Measurements from ENCODE around the gene PBX3.

Gene PBX3

DNA sequence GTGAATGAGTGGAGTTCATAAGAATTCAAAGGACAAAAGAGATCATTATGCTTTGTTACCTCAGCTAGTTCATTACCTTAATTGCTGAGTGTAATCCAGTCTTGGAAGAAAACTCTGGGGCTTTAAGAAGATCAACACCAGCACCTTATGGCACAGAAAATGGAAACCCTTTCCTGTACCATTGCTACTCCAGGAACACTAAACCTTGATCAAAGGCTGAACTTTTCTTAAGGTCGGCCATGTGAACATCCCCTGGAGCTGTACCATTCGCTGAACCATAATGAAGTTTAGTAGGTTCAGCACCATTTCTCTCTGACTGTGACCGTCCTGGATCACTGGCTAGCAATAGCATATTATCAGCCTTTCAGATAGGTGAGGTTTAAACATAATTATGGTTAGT is 97.4 kb downstream of the PBX3 start:
- H3K4me3 ChIP-seq (ENCODE audit: control insufficient read depth, low read depth, low read length), result no peak overlapping the region
- TF ChIP-seq, protein P1, sequence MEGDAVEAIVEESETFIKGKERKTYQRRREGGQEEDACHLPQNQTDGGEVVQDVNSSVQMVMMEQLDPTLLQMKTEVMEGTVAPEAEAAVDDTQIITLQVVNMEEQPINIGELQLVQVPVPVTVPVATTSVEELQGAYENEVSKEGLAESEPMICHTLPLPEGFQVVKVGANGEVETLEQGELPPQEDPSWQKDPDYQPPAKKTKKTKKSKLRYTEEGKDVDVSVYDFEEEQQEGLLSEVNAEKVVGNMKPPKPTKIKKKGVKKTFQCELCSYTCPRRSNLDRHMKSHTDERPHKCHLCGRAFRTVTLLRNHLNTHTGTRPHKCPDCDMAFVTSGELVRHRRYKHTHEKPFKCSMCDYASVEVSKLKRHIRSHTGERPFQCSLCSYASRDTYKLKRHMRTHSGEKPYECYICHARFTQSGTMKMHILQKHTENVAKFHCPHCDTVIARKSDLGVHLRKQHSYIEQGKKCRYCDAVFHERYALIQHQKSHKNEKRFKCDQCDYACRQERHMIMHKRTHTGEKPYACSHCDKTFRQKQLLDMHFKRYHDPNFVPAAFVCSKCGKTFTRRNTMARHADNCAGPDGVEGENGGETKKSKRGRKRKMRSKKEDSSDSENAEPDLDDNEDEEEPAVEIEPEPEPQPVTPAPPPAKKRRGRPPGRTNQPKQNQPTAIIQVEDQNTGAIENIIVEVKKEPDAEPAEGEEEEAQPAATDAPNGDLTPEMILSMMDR (IDR thresholded peaks at IDR 0.05; ENCODE audit: control insufficient read depth, insufficient read depth, low read depth, low read length, missing control alignments), result no peak
- no peak for DNase-seq (ENCODE audit: low read depth)

DNA sequence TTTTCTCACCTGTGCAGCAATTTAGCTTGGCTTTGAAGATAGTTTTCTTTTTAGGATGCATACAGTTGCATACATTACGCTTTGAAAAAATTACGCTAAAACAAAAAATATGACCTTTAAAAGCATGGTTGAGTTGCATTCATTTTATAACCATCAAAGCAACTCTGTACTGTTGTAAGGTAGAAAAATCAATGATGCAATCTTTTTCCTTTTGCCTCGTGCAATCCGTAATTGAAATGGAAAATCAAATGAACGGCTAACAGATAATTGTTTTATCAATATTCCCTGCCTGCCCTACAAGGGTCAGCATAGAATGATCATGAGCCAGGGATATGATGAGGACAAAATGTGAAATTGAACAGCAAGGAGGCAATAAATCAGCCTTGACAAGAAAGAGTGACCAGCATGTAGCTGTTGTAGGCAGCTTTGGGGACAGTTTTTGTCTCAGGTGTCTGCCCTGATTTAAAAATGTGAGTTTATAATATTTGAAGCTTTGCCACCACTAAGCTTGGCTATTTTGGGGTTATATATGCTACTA is 98.2 kb downstream of the PBX3 start:
- no peak overlapping the region for H3K4me3 ChIP-seq (ENCODE audit: control insufficient read depth, low read depth, low read length)
- DNase-seq (ENCODE audit: low read depth), result no peak
- TF ChIP-seq, protein P1 (IDR thresholded peaks at IDR 0.05; ENCODE audit: control insufficient read depth, insufficient read depth, low read depth, low read length, missing control alignments), result no peak

DNA sequence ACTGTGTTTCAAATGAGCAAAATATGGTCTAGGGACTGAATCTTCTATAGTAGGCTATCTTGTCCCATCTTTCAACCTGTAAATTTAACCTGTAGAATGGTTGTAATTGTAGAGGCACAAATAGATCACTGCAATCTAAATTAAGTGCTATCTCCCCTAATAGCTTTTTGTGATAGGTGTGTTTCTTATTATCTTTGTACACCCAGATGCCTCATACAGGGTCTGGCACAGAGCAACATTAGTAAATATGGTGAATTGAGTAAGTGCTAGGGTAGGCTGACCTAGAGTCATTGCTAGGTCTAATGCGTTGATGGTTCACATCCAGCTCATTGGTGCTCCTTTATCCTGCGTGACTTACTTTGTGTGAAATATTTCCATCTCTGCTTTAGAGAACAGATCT is 100.6 kb downstream of the PBX3 start:
- no peak overlapping the region for H3K4me3 ChIP-seq (ENCODE audit: control insufficient read depth, low read depth, low read length)
- TF ChIP-seq, protein P1 (IDR thresholded peaks at IDR 0.05; ENCODE audit: control insufficient read depth, insufficient read depth, low read depth, low read length, missing control alignments), result no peak
- DNase-seq (ENCODE audit: low read depth), result no peak

DNA sequence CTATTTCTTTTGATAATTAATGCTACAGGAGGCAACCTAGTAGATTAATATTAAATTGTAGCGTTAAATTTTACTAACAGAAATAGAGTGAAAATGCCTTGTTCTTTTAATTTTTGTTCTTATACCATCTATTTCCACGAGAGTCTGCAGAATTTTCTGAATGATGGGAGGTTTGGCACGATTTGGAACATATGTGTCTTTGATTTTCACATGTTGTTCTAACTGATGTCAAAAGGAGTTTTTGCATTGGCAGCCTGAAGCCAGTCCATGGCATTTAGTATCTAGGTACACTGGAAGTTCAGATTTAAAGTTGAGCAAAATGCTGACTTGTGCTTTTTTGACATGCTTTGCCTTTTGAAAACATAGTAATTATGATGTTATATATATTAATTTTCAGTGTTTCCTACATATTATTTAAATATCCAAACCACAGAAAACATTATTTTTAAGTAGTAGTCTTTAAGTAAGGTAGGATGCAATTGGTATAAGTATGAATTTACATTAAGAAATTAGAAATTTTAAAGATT is 103.0 kb downstream of the PBX3 start:
- H3K4me3 ChIP-seq (ENCODE audit: control insufficient read depth, low read depth, low read length), result no peak overlapping the region
- TF ChIP-seq, protein P1 (IDR thresholded peaks at IDR 0.05; ENCODE audit: control insufficient read depth, insufficient read depth, low read depth, low read length, missing control alignments), result no peak
- no peak for DNase-seq (ENCODE audit: low read depth)

DNA sequence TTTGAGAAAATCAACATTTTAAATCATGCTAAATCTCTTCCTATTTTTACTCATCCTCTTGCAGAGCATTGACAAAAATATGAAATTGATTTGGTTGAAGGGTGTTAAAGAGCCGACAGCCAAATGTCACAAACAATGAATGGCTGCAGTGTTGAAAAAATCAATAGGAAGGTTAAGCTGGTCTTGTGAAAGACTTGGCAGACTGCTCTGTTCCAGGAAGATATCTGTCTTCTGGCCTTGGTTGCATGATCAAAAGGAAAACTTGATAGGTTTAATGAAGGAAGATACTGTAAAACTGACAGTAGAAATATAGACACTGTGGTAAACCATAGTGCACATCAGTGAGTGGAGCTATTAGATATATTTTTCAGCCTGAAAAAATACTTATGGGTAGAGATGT is 103.6 kb downstream of the PBX3 start:
- no peak overlapping the region for H3K4me3 ChIP-seq (ENCODE audit: control insufficient read depth, low read depth, low read length)
- TF ChIP-seq, protein P1 (IDR thresholded peaks at IDR 0.05; ENCODE audit: control insufficient read depth, insufficient read depth, low read depth, low read length, missing control alignments), result no peak
- DNase-seq (ENCODE audit: low read depth), result no peak

DNA sequence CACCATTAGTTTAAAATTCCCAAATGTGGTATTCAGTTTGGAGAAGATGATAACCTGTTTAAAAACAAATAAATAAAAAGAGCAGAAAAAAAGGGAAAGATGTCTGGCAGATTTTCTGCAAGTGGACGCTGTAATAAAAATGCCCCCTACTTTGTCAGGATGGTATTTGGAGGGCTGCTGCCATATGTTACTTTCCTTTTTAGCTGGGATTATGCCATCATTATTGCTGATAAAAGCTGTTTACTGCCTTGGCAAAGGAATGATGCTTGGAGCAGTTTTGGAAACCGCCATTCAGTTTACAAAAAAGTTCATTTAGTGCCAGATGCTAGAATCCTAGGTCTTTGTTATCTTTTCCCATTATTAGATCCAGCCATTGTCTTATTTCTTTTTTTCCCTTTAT is 104.8 kb downstream of the PBX3 start:
- no peak overlapping the region for H3K4me3 ChIP-seq (ENCODE audit: control insufficient read depth, low read depth, low read length)
- TF ChIP-seq, protein P1 (IDR thresholded peaks at IDR 0.05; ENCODE audit: control insufficient read depth, insufficient read depth, low read depth, low read length, missing control alignments), result no peak
- DNase-seq (ENCODE audit: low read depth), result no peak
